Peyer's patch (tissue), 4 donors: ENCODE results near the gene MINPP1.

Source experiments
- POLR2A ChIP-seq, 2 donors: fragments of 450-650 bp; IDR thresholded peaks; one replicate each; pipeline ENCODE4 v1.5.1; 2017; ENCODE audit warnings: antibody characterized with exemption in 2 of 2, mild to moderate bottlenecking in 2 of 2, moderate library complexity in 2 of 2
- TF ChIP-seq, protein P1 (sequence below), 6 experiments: fragments of 450-650 bp in 4 of 6; fragments of 200-600 bp in 2 of 6; sonication (generic) in 1 of 6; IDR thresholded peaks; one replicate each; pipeline ENCODE4 v1.5.1; 2017 to 2019; ENCODE audit warnings: antibody characterized with exemption in 6 of 6, mild to moderate bottlenecking in 3 of 6, moderate library complexity in 1 of 6

- no peak for TF ChIP-seq POLR2A (IDR thresholded peaks at IDR 0.05)
- TF ChIP-seq, protein P1, sequence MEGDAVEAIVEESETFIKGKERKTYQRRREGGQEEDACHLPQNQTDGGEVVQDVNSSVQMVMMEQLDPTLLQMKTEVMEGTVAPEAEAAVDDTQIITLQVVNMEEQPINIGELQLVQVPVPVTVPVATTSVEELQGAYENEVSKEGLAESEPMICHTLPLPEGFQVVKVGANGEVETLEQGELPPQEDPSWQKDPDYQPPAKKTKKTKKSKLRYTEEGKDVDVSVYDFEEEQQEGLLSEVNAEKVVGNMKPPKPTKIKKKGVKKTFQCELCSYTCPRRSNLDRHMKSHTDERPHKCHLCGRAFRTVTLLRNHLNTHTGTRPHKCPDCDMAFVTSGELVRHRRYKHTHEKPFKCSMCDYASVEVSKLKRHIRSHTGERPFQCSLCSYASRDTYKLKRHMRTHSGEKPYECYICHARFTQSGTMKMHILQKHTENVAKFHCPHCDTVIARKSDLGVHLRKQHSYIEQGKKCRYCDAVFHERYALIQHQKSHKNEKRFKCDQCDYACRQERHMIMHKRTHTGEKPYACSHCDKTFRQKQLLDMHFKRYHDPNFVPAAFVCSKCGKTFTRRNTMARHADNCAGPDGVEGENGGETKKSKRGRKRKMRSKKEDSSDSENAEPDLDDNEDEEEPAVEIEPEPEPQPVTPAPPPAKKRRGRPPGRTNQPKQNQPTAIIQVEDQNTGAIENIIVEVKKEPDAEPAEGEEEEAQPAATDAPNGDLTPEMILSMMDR (IDR thresholded peaks at IDR 0.05) = no peak
Observed at GRCh38 chr10:87532696-87533095, 28.0 kb downstream of the MINPP1 start.
